H9 (cell line): ENCODE results near the gene ITGA8. TPM values are rescaled to one million over a fixed set of nuclear protein-coding genes. Genes with fewer than 3 reads are reported as not detected.

Experiments used
- DNase-seq: peaks from one replicate; pipeline ENCODE4 v3.0.0-alpha.2; 2017
- H2AFZ ChIP-seq: one replicate; pipeline ENCODE4 v1.6.1; 2013; ENCODE audit warnings: mild to moderate bottlenecking, low read length, control low read depth, moderate library complexity
- H2AK5ac ChIP-seq: 2 replicates; pipeline ENCODE4 v1.6.1; 2013; ENCODE audit warnings: low read length, control low read depth, mixed read lengths; ENCODE audit not compliant: insufficient read length
- H2BK120ac ChIP-seq: one replicate; pipeline ENCODE4 v1.6.1; 2013; ENCODE audit warnings: low read depth, mild to moderate bottlenecking, low read length, control low read depth, inconsistent platforms; ENCODE audit not compliant: poor library complexity, severe bottlenecking
- H2BK12ac ChIP-seq: 2 replicates; pipeline ENCODE4 v1.6.1; 2013; ENCODE audit warnings: low read length, control low read depth, mixed read lengths, low read depth; ENCODE audit not compliant: insufficient read length
- H2BK15ac ChIP-seq: 2 replicates; pipeline ENCODE4 v1.6.1; 2013; ENCODE audit warnings: low read depth, low read length, control low read depth
- H2BK20ac ChIP-seq: one replicate; pipeline ENCODE4 v1.6.1; 2013; ENCODE audit warnings: low read depth, mild to moderate bottlenecking, low read length, control low read depth, inconsistent platforms; ENCODE audit not compliant: poor library complexity, severe bottlenecking
- H2BK5ac ChIP-seq: 2 replicates; pipeline ENCODE4 v1.6.1; 2013; ENCODE audit warnings: low read length, control low read depth, mixed read lengths; ENCODE audit not compliant: insufficient read length
- H3K14ac ChIP-seq: 2 replicates; pipeline ENCODE4 v1.6.1; 2013; ENCODE audit warnings: low read length, control low read depth; ENCODE audit not compliant: insufficient read depth
- H3K18ac ChIP-seq: 2 replicates; pipeline ENCODE4 v1.6.1; 2013; ENCODE audit warnings: low read depth, mild to moderate bottlenecking, mixed read lengths, low read length, control low read depth; ENCODE audit not compliant: insufficient read length
- H3K23ac ChIP-seq: 2 replicates; pipeline ENCODE4 v1.6.1; 2013; ENCODE audit warnings: low read length, control low read depth, mixed read lengths, low read depth; ENCODE audit not compliant: insufficient read length
- H3K23me2 ChIP-seq: 2 replicates; pipeline ENCODE4 v1.6.1; 2013; ENCODE audit warnings: low read depth, mild to moderate bottlenecking, mixed read lengths, low read length, control low read depth; ENCODE audit not compliant: insufficient read length, poor library complexity, severe bottlenecking
- H3K27ac ChIP-seq: 2 replicates; pipeline ENCODE4 v1.5.1; 2013; ENCODE audit warnings: low read length, control low read depth, mixed read lengths, low read depth; ENCODE audit not compliant: insufficient read length
- H3K27me3 ChIP-seq: 2 replicates; pipeline ENCODE4 v1.6.1; 2013; ENCODE audit warnings: low read length, control low read depth, inconsistent platforms; ENCODE audit not compliant: insufficient read depth
- H3K4ac ChIP-seq: 2 replicates; pipeline ENCODE4 v1.6.1; 2013; ENCODE audit warnings: low read depth, mild to moderate bottlenecking, control low read depth, inconsistent platforms, low read length, moderate library complexity
- H3K4me1 ChIP-seq: 2 replicates; pipeline ENCODE4 v1.6.1; 2013; ENCODE audit warnings: low read length, control low read depth, inconsistent platforms; ENCODE audit not compliant: insufficient read depth
- H3K4me2 ChIP-seq: 2 replicates; pipeline ENCODE4 v1.6.1; 2013; ENCODE audit warnings: low read length, control low read depth, mixed read lengths; ENCODE audit not compliant: insufficient read length, insufficient read depth
- H3K56ac ChIP-seq: 2 replicates; pipeline ENCODE4 v1.6.1; 2013; ENCODE audit warnings: low read depth, mild to moderate bottlenecking, mixed read lengths, low read length, control low read depth; ENCODE audit not compliant: insufficient read length
- H3K79me1 ChIP-seq: 2 replicates; pipeline ENCODE4 v1.6.1; 2013; ENCODE audit warnings: low read depth, mild to moderate bottlenecking, moderate library complexity, low read length, control low read depth, inconsistent platforms; ENCODE audit not compliant: insufficient read depth, poor library complexity, severe bottlenecking
- H3K79me2 ChIP-seq: 2 replicates; pipeline ENCODE4 v1.6.1; 2013; ENCODE audit warnings: low read length, control low read depth, inconsistent platforms; ENCODE audit not compliant: insufficient read depth
- H3K9ac ChIP-seq: 2 replicates; pipeline ENCODE4 v1.6.1; 2013; ENCODE audit warnings: low read length, control low read depth, mixed read lengths; ENCODE audit not compliant: insufficient read length; ENCODE audit errors: extremely low read depth
- H3K9me3 ChIP-seq: one replicate; pipeline ENCODE4 v1.6.1; 2013; ENCODE audit warnings: low read depth, low read length, inconsistent platforms; ENCODE audit not compliant: control insufficient read depth
- H3T11ph ChIP-seq: one replicate; pipeline ENCODE4 v1.6.1; 2013; ENCODE audit warnings: mild to moderate bottlenecking, low read length, control low read depth, inconsistent platforms
- H4K20me1 ChIP-seq: one replicate; pipeline ENCODE4 v1.6.1; 2013; ENCODE audit not compliant: control insufficient read depth, insufficient read length, insufficient read depth
- H4K5ac ChIP-seq: 2 replicates; pipeline ENCODE4 v1.6.1; 2013; ENCODE audit warnings: low read depth, mild to moderate bottlenecking, mixed read lengths, low read length, control low read depth; ENCODE audit not compliant: insufficient read length
- H4K8ac ChIP-seq: replicated peaks from 2 replicates; pipeline ENCODE4 v1.6.1; 2013; ENCODE audit warnings: low read length, control low read depth, mixed read lengths, low read depth; ENCODE audit not compliant: insufficient read length
- H4K91ac ChIP-seq: 2 replicates; pipeline ENCODE4 v1.6.1; 2013; ENCODE audit warnings: low read depth, mild to moderate bottlenecking, moderate library complexity, mixed read lengths, low read length, control low read depth; ENCODE audit not compliant: insufficient read length
- H3K27ac Mint-ChIP-seq, 3 experiments: 2 replicates in 2 of 3; 3 replicates in 1 of 3; pipeline ENCODE4 v1.8.0; 2020 to 2021; ENCODE audit warnings: mixed read lengths in 3 of 3, mild to moderate bottlenecking in 1 of 3, moderate library complexity in 1 of 3
- H3K27me3 Mint-ChIP-seq: 2 replicates; pipeline ENCODE4 v1.8.0; 2021; ENCODE audit warnings: low read depth, mild to moderate bottlenecking, moderate library complexity, mixed read lengths
- H3K36me3 Mint-ChIP-seq, 3 experiments: 2 replicates in 2 of 3; 3 replicates in 1 of 3; pipeline ENCODE4 v1.8.0; 2020 to 2021; ENCODE audit warnings: low read depth in 3 of 3, mixed read lengths in 3 of 3; ENCODE audit not compliant: insufficient read depth in 1 of 3
- H3K4me1 Mint-ChIP-seq, 2 experiments: 2 replicates each; pipeline ENCODE4 v1.8.0; 2020; ENCODE audit warnings: mixed read lengths in 2 of 2
- H3K4me3 Mint-ChIP-seq, 2 experiments: 2 replicates in 1 of 2; 3 replicates in 1 of 2; pipeline ENCODE4 v1.8.0; 2020 to 2021; ENCODE audit warnings: mild to moderate bottlenecking in 2 of 2, mixed read lengths in 2 of 2, moderate library complexity in 1 of 2
- H3K9me3 Mint-ChIP-seq, 2 experiments: 2 replicates in 1 of 2; 3 replicates in 1 of 2; pipeline ENCODE4 v1.8.0; 2020; ENCODE audit warnings: mild to moderate bottlenecking in 2 of 2, mixed read lengths in 2 of 2, moderate library complexity in 1 of 2
- WGBS: extraction: QIAGEN DNeasy Blood & Tissue Kit; methylation state at CpG from one replicate; pipeline ENCODE4 v1.1.7; 2013; ENCODE audit warnings: missing lambda C conversion rate, low lambda C conversion rate, mixed read lengths; ENCODE audit not compliant: insufficient read length; ENCODE audit errors: extremely low coverage; 5-methylcytosine and 5-hydroxymethylcytosine counted together
- total RNA-seq: library from RNA; stranded (reverse); gene quantifications from 2 replicates; pipeline ENCODE4 v1.2.1, GENCODE V29; 2021
- TF ChIP-seq, protein P1 (sequence below): fragments of 200-600 bp; sonication (generic); conservative IDR thresholded peaks from 3 replicates; pipeline ENCODE4 v1.8.0; 2021; ENCODE audit warnings: antibody characterized with exemption, mild to moderate bottlenecking

ITGA8 gene
- total RNA-seq, 1 experiment from 2014 or later: not detected

DNA sequence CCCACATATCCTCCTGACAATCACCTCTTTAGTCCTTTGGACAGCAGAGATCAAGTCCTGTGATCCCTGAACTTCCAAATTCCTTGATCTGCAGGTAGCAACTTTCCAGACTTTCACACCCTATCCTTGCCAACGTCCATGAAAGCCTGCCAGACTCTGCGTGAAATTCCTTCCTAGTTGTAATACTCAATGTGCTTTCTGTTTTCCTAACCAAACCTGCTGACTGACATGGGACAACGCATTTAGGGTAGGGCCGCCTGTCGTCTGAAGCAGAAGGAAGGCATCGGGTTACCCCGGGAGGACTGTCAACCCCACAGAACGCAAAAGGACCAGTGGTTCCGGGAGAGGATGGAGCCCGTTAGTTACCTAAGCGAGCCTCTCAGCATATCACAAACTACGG lies 23.9 kb downstream of the ITGA8 start:
- Histone ChIP-seq H3K14ac (no peak overlapping the region), H3K4me1 (no peaks in the 10 kb centered on the region), H4K91ac (no peak overlapping the region), H2AFZ (no peak overlapping the region), H2BK120ac (no peak overlapping the region), H3K4ac (no peak overlapping the region), H3K27ac (no peak overlapping the region), H2BK15ac (no peak overlapping the region), H2AK5ac (no peak overlapping the region), H3K18ac (no peak overlapping the region), H3K4me2 (no peak overlapping the region), H4K20me1 (no peaks in the 10 kb centered on the region), H3K9ac (no peak overlapping the region), H4K8ac (no peak overlapping the region), H2BK12ac (no peak overlapping the region), H3K79me2 (no peaks in the 10 kb centered on the region), H2BK20ac (no peak overlapping the region), H3T11ph (no peak overlapping the region), H2BK5ac (no peak overlapping the region), H3K79me1 (no peaks in the 10 kb centered on the region), H3K27me3 (no peaks in the 10 kb centered on the region), H4K5ac (no peak overlapping the region), H3K23ac (no peak overlapping the region), H3K23me2 (no peaks in the 10 kb centered on the region), H3K56ac (no peak overlapping the region), H3K9me3 (no peaks in the 10 kb centered on the region)
- no CpG with 5 or more reads among the region's 12 CpGs for WGBS
- no peak overlapping the region for H3K4me3 Mint-ChIP-seq
- H3K4me1 Mint-ChIP-seq: peaks cover 0 to 4% of the 10 kb centered on the region in 2 experiments; a peak in 2 of 4 replicates
- no peaks in the 10 kb centered on the region for H3K9me3 Mint-ChIP-seq
- TF ChIP-seq, protein P1, sequence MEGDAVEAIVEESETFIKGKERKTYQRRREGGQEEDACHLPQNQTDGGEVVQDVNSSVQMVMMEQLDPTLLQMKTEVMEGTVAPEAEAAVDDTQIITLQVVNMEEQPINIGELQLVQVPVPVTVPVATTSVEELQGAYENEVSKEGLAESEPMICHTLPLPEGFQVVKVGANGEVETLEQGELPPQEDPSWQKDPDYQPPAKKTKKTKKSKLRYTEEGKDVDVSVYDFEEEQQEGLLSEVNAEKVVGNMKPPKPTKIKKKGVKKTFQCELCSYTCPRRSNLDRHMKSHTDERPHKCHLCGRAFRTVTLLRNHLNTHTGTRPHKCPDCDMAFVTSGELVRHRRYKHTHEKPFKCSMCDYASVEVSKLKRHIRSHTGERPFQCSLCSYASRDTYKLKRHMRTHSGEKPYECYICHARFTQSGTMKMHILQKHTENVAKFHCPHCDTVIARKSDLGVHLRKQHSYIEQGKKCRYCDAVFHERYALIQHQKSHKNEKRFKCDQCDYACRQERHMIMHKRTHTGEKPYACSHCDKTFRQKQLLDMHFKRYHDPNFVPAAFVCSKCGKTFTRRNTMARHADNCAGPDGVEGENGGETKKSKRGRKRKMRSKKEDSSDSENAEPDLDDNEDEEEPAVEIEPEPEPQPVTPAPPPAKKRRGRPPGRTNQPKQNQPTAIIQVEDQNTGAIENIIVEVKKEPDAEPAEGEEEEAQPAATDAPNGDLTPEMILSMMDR: no peak
- H3K36me3 Mint-ChIP-seq: no peaks in the 10 kb centered on the region
- H3K27ac Mint-ChIP-seq: no peak overlapping the region
- DNase-seq: no peak
- H3K27me3 Mint-ChIP-seq: peaks cover 35% of the 10 kb centered on the region
